ENCODE measurements around the gene GLRA3.
"Not testable (repeated sequence)": the region's sequence is repeated elsewhere in the genome, so short reads cannot be mapped to it uniquely, and the experiment has no call there.

GLRA3 gene

GRCh38 chr4:174716986-174717770, 111.9 kb downstream of the GLRA3 start:
- FAIRE-seq (no peak), DNase-seq (ENCODE audit: insufficient read length, low spot score) (no peak)

- FAIRE-seq (peak; percentile 65), DNase-seq (ENCODE audit: insufficient read length, low spot score) (peak; percentile 40)
Observed at GRCh38 chr4:174714393-174715211, 114.4 kb downstream of the GLRA3 start.

GRCh38 chr4:174713821-174714220, 115.2 kb downstream of the GLRA3 start:
- DNase-seq (ENCODE audit: insufficient read length, low spot score) (no peak), FAIRE-seq (no peak)

- FAIRE-seq: no peak
- no peak for DNase-seq (ENCODE audit: insufficient read length, low spot score)
Observed at GRCh38 chr4:174713181-174713580, 115.9 kb downstream of the GLRA3 start.

- DNase-seq (ENCODE audit: insufficient read length, low spot score): no peak
- no peak for FAIRE-seq
Observed at GRCh38 chr4:174709526-174709925, 119.5 kb downstream of the GLRA3 start.

- no peak for FAIRE-seq
Observed at GRCh38 chr4:174708381-174708780, 120.7 kb downstream of the GLRA3 start.

GRCh38 chr4:174707902-174708301, 121.1 kb downstream of the GLRA3 start:
- no peak for DNase-seq (ENCODE audit: insufficient read length, low spot score)
- FAIRE-seq: no peak

More at GRCh38 chr4:174708381-174708780, 120.7 kb downstream of the GLRA3 start:
- no peak for DNase-seq (ENCODE audit: insufficient read length, low spot score)

- DNase-seq (ENCODE audit: insufficient read length, low spot score): no peak
- FAIRE-seq: no peak
Observed at GRCh38 chr4:174707051-174707676, 121.9 kb downstream of the GLRA3 start.

- no peak for FAIRE-seq
Observed at GRCh38 chr4:174702979-174703478, 126.0 kb downstream of the GLRA3 start.

GRCh38 chr4:174699654-174700053, 129.4 kb downstream of the GLRA3 start:
- FAIRE-seq: no peak
- no peak for DNase-seq (ENCODE audit: insufficient read length, low spot score)

More at GRCh38 chr4:174702979-174703478, 126.0 kb downstream of the GLRA3 start:
- peak; percentile 10 for DNase-seq (ENCODE audit: insufficient read length, low spot score)

GRCh38 chr4:174697896-174698295, 131.2 kb downstream of the GLRA3 start:
- no peak for FAIRE-seq
- DNase-seq (ENCODE audit: insufficient read length, low spot score): no peak

GRCh38 chr4:174697202-174697601, 131.8 kb downstream of the GLRA3 start:
- no peak for FAIRE-seq
- DNase-seq (ENCODE audit: insufficient read length, low spot score): no peak

GRCh38 chr4:174696657-174697056, 132.4 kb downstream of the GLRA3 start:
- DNase-seq (ENCODE audit: insufficient read length, low spot score): no peak
- no peak for FAIRE-seq

GRCh38 chr4:174691876-174692275, 137.2 kb downstream of the GLRA3 start:
- not testable (repeated sequence) for DNase-seq (ENCODE audit: insufficient read length, low spot score); FAIRE-seq

GRCh38 chr4:174690665-174691064, 138.4 kb downstream of the GLRA3 start:
- DNase-seq (ENCODE audit: insufficient read length, low spot score) (no peak), FAIRE-seq (no peak)

GRCh38 chr4:174689618-174690017, 139.4 kb downstream of the GLRA3 start:
- DNase-seq (ENCODE audit: insufficient read length, low spot score) (no peak), FAIRE-seq (no peak)

- DNase-seq (ENCODE audit: insufficient read length, low spot score) (no peak), FAIRE-seq (no peak)
Observed at GRCh38 chr4:174686826-174687225, 142.2 kb downstream of the GLRA3 start.

GRCh38 chr4:174681723-174682300, 147.2 kb downstream of the GLRA3 start:
- peak; percentile 62 for FAIRE-seq
- peak; percentile 46 for DNase-seq (ENCODE audit: insufficient read length, low spot score)

GRCh38 chr4:174674305-174674840, 154.7 kb downstream of the GLRA3 start:
- DNase-seq (ENCODE audit: insufficient read length, low spot score) (no peak), FAIRE-seq (no peak)

GRCh38 chr4:174673865-174674264, 155.2 kb downstream of the GLRA3 start:
- no peak for FAIRE-seq
- DNase-seq (ENCODE audit: insufficient read length, low spot score): no peak

All from HTR-8/SVneo (cell line).